ENCODE data around the gene SLC45A2.

DNA sequence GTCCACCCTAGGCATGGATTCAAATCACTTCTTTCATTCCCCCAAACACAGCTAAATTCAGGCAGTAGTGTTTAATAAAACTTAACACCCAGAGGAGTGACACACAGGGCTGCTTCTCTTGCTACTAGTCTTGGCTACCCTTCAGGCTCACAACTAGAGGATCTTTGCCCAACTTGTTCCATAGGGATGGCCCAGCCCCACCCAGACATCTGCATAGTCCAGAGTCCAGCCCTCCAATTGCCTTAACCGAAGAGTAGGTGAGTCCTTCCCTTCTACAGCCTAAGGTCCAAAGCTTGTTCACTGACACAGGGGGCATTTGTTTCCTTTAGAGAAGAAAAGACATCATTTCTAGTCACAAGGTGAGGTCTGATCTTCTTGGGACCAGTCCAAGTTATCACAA is 63.5 kb downstream of the SLC45A2 start:
- TF ChIP-seq TAF1 (IDR thresholded peaks at IDR 0.05; ENCODE audit: borderline replicate concordance, insufficient read depth, low read length) (no peak), POLR2AphosphoS5 (IDR thresholded peaks at IDR 0.05; ENCODE audit: low read depth, low read length) (no peak), FOXP2 (optimal IDR thresholded peaks at IDR 0.05; ENCODE audit: borderline replicate concordance, extremely low read depth, extremely low read length, insufficient read depth) (no peak), SIN3A (IDR thresholded peaks at IDR 0.05; ENCODE audit: borderline replicate concordance, insufficient read depth, low read length) (no peak)
